ENCODE results near the gene SLX4IP.

DNA sequence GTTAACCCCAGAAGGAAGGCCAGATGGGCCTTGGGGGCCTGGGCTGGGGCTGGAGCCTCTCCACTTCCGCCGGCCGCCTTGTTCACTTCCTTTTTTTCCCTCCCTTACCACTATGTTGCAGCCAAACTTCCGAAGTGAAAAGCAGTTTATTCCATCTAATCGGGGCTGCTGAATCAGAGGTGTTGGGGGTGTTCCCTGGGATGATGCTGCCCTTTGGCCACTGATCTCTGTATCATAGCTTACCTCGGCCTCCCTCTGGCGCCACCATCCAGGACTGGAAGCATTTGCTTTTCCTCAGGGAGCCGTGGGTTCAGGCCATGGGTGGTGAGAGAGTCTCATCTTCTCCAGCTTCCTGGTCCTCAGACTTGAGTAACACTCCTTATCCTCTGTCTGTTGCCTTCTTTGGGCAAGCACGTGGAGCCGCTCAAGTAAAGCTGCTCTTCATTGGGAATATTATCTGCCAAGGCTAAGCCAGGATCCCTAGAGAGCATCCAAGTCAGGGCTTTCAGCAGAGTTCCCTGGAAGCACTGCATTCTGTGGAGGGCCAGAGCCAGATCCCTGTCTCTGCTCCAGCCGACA lies 39.6 kb downstream of the SLX4IP start:
- TF ChIP-seq SIN3A (IDR thresholded peaks at IDR 0.05; ENCODE audit: borderline replicate concordance, insufficient read depth, low read length) (no peak), POLR2AphosphoS5 (IDR thresholded peaks at IDR 0.05; ENCODE audit: low read depth, low read length) (no peak), TAF1 (IDR thresholded peaks at IDR 0.05; ENCODE audit: borderline replicate concordance, insufficient read depth, low read length) (no peak), FOXP2 (optimal IDR thresholded peaks at IDR 0.05; ENCODE audit: borderline replicate concordance, extremely low read depth, extremely low read length, insufficient read depth) (no peak)
- TF ChIP-seq, protein P1, sequence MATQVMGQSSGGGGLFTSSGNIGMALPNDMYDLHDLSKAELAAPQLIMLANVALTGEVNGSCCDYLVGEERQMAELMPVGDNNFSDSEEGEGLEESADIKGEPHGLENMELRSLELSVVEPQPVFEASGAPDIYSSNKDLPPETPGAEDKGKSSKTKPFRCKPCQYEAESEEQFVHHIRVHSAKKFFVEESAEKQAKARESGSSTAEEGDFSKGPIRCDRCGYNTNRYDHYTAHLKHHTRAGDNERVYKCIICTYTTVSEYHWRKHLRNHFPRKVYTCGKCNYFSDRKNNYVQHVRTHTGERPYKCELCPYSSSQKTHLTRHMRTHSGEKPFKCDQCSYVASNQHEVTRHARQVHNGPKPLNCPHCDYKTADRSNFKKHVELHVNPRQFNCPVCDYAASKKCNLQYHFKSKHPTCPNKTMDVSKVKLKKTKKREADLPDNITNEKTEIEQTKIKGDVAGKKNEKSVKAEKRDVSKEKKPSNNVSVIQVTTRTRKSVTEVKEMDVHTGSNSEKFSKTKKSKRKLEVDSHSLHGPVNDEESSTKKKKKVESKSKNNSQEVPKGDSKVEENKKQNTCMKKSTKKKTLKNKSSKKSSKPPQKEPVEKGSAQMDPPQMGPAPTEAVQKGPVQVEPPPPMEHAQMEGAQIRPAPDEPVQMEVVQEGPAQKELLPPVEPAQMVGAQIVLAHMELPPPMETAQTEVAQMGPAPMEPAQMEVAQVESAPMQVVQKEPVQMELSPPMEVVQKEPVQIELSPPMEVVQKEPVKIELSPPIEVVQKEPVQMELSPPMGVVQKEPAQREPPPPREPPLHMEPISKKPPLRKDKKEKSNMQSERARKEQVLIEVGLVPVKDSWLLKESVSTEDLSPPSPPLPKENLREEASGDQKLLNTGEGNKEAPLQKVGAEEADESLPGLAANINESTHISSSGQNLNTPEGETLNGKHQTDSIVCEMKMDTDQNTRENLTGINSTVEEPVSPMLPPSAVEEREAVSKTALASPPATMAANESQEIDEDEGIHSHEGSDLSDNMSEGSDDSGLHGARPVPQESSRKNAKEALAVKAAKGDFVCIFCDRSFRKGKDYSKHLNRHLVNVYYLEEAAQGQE (IDR thresholded peaks at IDR 0.05; ENCODE audit: insufficient read depth in 1 of 2, low read depth in 2 of 2, low read length in 2 of 2) = no peak

Data from PFSK-1 (cell line).